ENCODE results near the gene UPK1A.

GRCh38 chr19:35727053-35727955 lies 61.0 kb downstream of the UPK1A start:
- TF ChIP-seq, protein P1, sequence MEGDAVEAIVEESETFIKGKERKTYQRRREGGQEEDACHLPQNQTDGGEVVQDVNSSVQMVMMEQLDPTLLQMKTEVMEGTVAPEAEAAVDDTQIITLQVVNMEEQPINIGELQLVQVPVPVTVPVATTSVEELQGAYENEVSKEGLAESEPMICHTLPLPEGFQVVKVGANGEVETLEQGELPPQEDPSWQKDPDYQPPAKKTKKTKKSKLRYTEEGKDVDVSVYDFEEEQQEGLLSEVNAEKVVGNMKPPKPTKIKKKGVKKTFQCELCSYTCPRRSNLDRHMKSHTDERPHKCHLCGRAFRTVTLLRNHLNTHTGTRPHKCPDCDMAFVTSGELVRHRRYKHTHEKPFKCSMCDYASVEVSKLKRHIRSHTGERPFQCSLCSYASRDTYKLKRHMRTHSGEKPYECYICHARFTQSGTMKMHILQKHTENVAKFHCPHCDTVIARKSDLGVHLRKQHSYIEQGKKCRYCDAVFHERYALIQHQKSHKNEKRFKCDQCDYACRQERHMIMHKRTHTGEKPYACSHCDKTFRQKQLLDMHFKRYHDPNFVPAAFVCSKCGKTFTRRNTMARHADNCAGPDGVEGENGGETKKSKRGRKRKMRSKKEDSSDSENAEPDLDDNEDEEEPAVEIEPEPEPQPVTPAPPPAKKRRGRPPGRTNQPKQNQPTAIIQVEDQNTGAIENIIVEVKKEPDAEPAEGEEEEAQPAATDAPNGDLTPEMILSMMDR (IDR thresholded peaks at IDR 0.05): no peak
- no peak for TF ChIP-seq POLR2A (IDR thresholded peaks at IDR 0.05)

Measured in right lobe of liver (tissue), 4 donors.